DOHH2 (cell line): ENCODE measurements around the gene MLST8.

Experiments used
- H3F3A ChIP-seq: fragments of 200-600 bp; sonication (generic), shearing (Covaris generic); 2 replicates; pipeline ENCODE4 v1.6.0; 2016; ENCODE audit warnings: antibody characterized with exemption, mild to moderate bottlenecking; ENCODE audit not compliant: control insufficient read depth, insufficient read depth
- H3K27ac ChIP-seq: fragments of 200-600 bp; sonication (generic); 2 replicates; pipeline ENCODE4 v1.5.1; 2014; ENCODE audit warnings: low read depth, mild to moderate bottlenecking, low read length, moderate library complexity
- H3K27me3 ChIP-seq: fragments of 200-600 bp; sonication (generic); 2 replicates; pipeline ENCODE4 v1.6.1; 2014; ENCODE audit warnings: mild to moderate bottlenecking, low read length, mixed read lengths; ENCODE audit not compliant: control insufficient read depth
- H3K36me3 ChIP-seq: fragments of 200-600 bp; sonication (generic); 2 replicates; pipeline ENCODE4 v1.6.1; 2014; ENCODE audit warnings: mild to moderate bottlenecking, low read length, moderate library complexity, mixed read lengths; ENCODE audit not compliant: control insufficient read depth
- H3K4me1 ChIP-seq: fragments of 200-600 bp; sonication (generic); 2 replicates; pipeline ENCODE4 v1.6.1; 2014; ENCODE audit warnings: mild to moderate bottlenecking, low read length, mixed read lengths; ENCODE audit not compliant: control insufficient read depth
- H3K4me2 ChIP-seq: fragments of 200-600 bp; sonication (generic); 2 replicates; pipeline ENCODE4 v1.6.0; 2014; ENCODE audit warnings: mild to moderate bottlenecking, low read length, moderate library complexity
- H3K4me3 ChIP-seq: fragments of 200-600 bp; sonication (generic); 2 replicates; pipeline ENCODE4 v1.5.1; 2014; ENCODE audit warnings: mild to moderate bottlenecking, low read length, mixed read lengths
- H3K79me2 ChIP-seq: fragments of 200-600 bp; sonication (generic); 2 replicates; pipeline ENCODE4 v1.6.1; 2014; ENCODE audit warnings: mild to moderate bottlenecking, low read length, mixed read lengths; ENCODE audit not compliant: control insufficient read depth
- H3K9me2 ChIP-seq: fragments of 200-600 bp; sonication (generic); replicated peaks from 2 replicates; pipeline ENCODE4 v1.6.1; 2014; ENCODE audit warnings: mild to moderate bottlenecking, low read length, mixed read lengths; ENCODE audit not compliant: control insufficient read depth
- H3K9me3 ChIP-seq: fragments of 200-600 bp; sonication (generic); 2 replicates; pipeline ENCODE4 v1.6.1; 2014; ENCODE audit warnings: antibody characterized with exemption, low read length, mixed read lengths; ENCODE audit not compliant: control insufficient read depth, insufficient read depth
- H4K20me1 ChIP-seq: fragments of 200-600 bp; sonication (generic); 2 replicates; pipeline ENCODE4 v1.6.0; 2014; ENCODE audit warnings: low read depth, mild to moderate bottlenecking, antibody characterized with exemption, low read length, moderate library complexity; ENCODE audit not compliant: control insufficient read depth, insufficient read depth
- EZH2phosphoT487 ChIP-seq: fragments of 200-600 bp; sonication (generic); IDR thresholded peaks from 2 replicates; pipeline ENCODE4 v1.6.1; 2017; ENCODE audit warnings: borderline replicate concordance, mild to moderate bottlenecking, antibody characterized with exemption, low read length, moderate library complexity, mixed read lengths
- TF ChIP-seq, protein P1 (sequence below): fragments of 200-600 bp; sonication (generic); IDR thresholded peaks from one replicate; pipeline ENCODE4 v1.5.1; 2014; ENCODE audit warnings: antibody characterized with exemption, mild to moderate bottlenecking, low read depth, low read length; ENCODE audit not compliant: poor library complexity, severe bottlenecking

The MLST8 gene

DNA sequence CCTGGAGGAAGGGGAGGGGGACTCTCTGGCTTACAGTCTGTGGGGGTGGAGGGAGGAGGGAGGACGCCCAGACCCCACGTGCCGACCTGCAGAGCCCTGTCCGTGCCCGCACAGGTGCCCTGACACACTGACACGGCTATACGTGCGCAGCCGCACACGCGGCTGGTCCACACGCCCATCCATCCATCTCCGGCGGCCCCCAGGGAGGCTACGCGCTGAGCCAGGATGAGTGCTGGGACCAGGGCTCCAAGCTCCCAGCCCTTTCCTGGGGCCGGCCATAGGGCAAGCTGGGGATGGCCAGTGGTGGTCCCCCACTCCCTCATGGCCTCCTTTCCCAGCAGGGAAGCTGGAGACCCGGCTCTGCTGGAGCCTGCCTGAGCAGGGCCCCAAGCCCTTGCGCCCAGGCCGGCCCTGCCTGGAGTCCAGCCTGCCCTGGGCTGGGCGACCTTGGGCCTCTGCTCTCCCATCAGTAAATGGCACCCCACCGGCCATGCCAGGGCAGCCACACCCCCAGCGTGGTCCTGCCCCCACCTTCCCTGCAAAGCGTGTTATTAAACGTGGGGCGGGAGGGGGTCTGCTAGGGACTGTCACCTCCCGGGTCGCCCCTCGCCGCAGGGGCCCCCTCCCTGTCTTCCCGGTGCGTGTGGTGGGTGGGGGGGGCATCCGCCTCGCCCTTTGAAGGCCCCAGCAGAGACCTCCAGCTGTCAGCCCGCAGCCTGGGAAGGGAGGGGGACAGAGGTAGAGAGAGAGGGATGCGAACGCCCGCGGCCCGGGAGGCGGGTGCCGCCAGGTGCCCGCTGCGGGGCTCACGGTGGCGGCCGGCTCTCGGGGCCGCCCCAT, 9.7 kb upstream of the MLST8 start:
- Histone ChIP-seq H3K79me2 (no peaks in the 10 kb centered on the region), H3K36me3 (no peaks in the 10 kb centered on the region), H3K4me1 (peaks cover 10% of the 10 kb centered on the region), H3K4me3 (peak overlapping the region; percentile 10; the same call in 1 of the 2 replicates), H3K27ac (no peak overlapping the region), H3K9me3 (no peaks in the 10 kb centered on the region), H3K9me2 (no peaks in the 10 kb centered on the region), H3K4me2 (peak overlapping the region; percentile 33), H3K27me3 (peaks cover 63% of the 10 kb centered on the region), H4K20me1 (peaks cover 5% of the 10 kb centered on the region; the same call in 1 of the 2 replicates), H3F3A (no peaks in the 10 kb centered on the region)
- TF ChIP-seq, protein P1, sequence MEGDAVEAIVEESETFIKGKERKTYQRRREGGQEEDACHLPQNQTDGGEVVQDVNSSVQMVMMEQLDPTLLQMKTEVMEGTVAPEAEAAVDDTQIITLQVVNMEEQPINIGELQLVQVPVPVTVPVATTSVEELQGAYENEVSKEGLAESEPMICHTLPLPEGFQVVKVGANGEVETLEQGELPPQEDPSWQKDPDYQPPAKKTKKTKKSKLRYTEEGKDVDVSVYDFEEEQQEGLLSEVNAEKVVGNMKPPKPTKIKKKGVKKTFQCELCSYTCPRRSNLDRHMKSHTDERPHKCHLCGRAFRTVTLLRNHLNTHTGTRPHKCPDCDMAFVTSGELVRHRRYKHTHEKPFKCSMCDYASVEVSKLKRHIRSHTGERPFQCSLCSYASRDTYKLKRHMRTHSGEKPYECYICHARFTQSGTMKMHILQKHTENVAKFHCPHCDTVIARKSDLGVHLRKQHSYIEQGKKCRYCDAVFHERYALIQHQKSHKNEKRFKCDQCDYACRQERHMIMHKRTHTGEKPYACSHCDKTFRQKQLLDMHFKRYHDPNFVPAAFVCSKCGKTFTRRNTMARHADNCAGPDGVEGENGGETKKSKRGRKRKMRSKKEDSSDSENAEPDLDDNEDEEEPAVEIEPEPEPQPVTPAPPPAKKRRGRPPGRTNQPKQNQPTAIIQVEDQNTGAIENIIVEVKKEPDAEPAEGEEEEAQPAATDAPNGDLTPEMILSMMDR = no peak
- peak; percentile 93 for TF ChIP-seq EZH2phosphoT487

DNA sequence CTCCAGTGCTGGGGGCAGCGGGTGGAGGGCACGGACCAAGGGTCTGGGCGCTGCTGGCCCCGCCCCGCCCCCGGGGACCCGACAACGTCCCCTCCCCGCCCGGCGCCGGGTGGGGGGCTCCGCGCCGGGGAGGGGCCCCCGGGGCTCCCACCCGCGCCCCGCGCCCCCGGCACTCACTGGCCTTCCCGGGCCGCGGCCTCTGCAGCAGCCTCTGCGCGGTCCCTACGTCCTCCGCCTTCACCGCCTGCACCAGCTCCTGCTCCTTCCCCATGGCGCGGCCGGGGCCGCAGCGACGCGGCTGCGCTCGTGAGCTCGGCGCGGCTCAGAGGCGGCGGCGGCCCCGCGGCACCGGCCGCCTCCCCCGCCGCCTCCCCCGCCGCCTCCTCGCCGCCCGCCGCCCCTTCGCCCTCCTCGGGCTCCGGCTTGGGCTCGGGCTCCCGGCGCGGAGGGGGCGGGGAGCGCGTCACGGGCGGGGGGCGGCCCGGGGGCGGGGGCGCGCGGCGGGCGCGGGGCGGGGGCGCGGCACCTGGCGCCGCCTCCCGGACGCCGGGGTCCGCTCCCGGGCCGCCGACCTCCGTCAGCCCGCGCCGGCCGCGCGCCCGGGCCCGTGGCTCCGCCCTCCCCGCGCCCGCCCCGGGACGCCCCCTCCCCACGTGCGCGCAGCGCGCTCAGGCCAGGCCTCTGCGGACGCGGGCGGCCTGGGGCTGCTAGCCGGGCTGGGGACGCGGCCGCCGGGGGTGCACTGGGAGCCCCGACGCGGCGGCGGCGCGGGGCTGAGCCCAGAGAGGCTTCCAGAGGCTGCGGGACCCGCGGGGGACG, 8.9 kb upstream of the MLST8 start, which contains the start of gene CASKIN1:
CASKIN1 (minus strand) TSS at position 444 of the 819 bp plus-strand sequence; CDS start at position 271, 173 bp downstream.
- TF ChIP-seq EZH2phosphoT487 = no peak
- TF ChIP-seq, protein P1 = no peak

DNA sequence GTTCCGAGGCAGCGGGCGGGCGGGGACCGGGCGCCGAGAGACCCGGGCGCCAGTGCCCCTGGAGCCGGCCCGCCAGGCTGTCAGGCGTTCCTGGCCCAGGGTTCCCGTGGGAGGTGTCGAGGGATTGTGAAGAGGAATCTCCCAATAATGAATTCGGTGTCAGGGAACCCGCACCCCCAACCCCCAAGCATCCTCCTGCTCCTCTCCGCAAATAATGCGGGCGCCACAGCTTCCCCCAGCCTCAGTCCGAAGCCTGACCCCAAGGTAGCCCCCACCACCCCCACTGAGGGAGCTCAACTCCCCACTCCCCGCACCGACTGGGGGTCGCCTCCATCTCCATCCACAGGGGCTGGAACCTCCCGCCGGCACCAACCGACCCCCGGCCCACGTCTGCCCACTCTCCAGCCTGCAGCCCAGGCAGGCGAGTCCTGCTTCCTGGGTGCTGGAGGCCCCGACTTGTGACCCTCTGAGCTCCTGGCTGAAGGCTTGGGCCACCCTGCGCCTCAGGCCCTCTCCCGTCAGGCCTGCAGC, 8.2 kb upstream of the MLST8 start:
- H3K27ac ChIP-seq = no peak overlapping the region
- H3K4me1 ChIP-seq = peaks cover 10% of the 10 kb centered on the region
- no peak overlapping the region for H3K4me3 ChIP-seq
- H3K9me2 ChIP-seq = no peaks in the 10 kb centered on the region
- H3K9me3 ChIP-seq = no peaks in the 10 kb centered on the region
- no peaks in the 10 kb centered on the region for H3F3A ChIP-seq
- peaks cover 5% of the 10 kb centered on the region; the same call in 1 of the 2 replicates for H4K20me1 ChIP-seq
- H3K27me3 ChIP-seq = peaks cover 64% of the 10 kb centered on the region
- no peaks in the 10 kb centered on the region for H3K79me2 ChIP-seq
- no peak overlapping the region for H3K4me2 ChIP-seq
- TF ChIP-seq, protein P1 = no peak
- TF ChIP-seq EZH2phosphoT487 = peak; percentile 64; the same call in 1 of the 2 replicates
- H3K36me3 ChIP-seq = no peaks in the 10 kb centered on the region

More for the DNA sequence above, 8.9 kb upstream of the MLST8 start, which contains the start of gene CASKIN1:
- no peaks in the 10 kb centered on the region for H3K9me3 ChIP-seq
- peak within 1 kb of the TSS; percentile 33 for H3K4me2 ChIP-seq
- H3K4me1 ChIP-seq = peaks cover 10% of the 10 kb centered on the region
- H3F3A ChIP-seq = no peaks in the 10 kb centered on the region
- peaks cover 5% of the 10 kb centered on the region; the same call in 1 of the 2 replicates for H4K20me1 ChIP-seq
- H3K36me3 ChIP-seq = no peaks in the 10 kb centered on the region
- H3K79me2 ChIP-seq = no peaks in the 10 kb centered on the region
- H3K27me3 ChIP-seq = peaks cover 64% of the 10 kb centered on the region
- H3K9me2 ChIP-seq = no peaks in the 10 kb centered on the region
- H3K27ac ChIP-seq = no peak within 1 kb of the TSS
- H3K4me3 ChIP-seq = peak within 1 kb of the TSS; percentile 10; the same call in 1 of the 2 replicates
